ENCODE data around the gene ABAT.

- TF ChIP-seq CTCF (IDR thresholded peaks at IDR 0.05) (no peak), POLR2A (IDR thresholded peaks at IDR 0.05) (no peak)
These were observed 90.3 kb downstream of the ABAT start for GRCh38 chr16:8764525-8765250.
